Activated T-cell treated with anti-CD3 and anti-CD28 coated beads, Interleukin-2, amount 50 U/mL, for 1 hour (primary cell): ENCODE data around the gene DGUOK.

Experiments used
- DNase-seq: peaks from one replicate; pipeline ENCODE4 v3.0.0-alpha.2; 2020

Gene DGUOK

GRCh38 chr2:73952499-73953446, 26.1 kb downstream of the DGUOK start:
- DNase-seq, result no peak

DNA sequence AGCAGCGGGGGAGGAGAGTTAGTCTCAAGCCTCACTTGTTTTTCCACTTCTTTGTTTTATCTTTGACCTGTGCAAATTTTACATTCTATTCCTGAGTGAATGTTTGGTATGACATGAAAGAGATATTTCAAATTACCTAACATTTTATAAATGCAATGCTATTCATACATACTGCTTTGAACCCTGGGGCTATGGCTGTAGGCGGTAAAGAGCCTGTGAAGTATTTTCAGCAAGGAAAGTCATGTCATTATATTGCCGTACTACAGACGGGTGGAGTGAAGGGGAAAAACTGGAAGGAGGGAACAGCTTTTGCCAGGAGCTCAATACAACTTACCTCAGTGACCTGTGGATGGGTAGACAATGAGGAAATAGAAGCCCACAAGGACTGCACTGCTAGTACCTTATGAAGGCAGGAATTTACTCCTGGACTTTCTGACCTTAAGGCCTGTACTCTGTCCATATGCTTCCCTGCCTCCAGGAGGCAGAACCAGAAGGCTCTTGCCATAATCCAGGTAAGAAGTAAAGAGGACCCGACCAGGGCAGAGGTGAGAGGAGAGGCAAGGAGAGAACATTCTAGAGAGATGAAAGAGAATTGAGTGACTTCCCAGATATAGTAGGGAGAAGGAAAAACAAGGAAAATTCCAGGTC, 29.7 kb downstream of the DGUOK start:
- DNase-seq, result no peak

- DNase-seq, result no peak
Observed at GRCh38 chr2:73961274-73961673, 34.6 kb downstream of the DGUOK start.

DNA sequence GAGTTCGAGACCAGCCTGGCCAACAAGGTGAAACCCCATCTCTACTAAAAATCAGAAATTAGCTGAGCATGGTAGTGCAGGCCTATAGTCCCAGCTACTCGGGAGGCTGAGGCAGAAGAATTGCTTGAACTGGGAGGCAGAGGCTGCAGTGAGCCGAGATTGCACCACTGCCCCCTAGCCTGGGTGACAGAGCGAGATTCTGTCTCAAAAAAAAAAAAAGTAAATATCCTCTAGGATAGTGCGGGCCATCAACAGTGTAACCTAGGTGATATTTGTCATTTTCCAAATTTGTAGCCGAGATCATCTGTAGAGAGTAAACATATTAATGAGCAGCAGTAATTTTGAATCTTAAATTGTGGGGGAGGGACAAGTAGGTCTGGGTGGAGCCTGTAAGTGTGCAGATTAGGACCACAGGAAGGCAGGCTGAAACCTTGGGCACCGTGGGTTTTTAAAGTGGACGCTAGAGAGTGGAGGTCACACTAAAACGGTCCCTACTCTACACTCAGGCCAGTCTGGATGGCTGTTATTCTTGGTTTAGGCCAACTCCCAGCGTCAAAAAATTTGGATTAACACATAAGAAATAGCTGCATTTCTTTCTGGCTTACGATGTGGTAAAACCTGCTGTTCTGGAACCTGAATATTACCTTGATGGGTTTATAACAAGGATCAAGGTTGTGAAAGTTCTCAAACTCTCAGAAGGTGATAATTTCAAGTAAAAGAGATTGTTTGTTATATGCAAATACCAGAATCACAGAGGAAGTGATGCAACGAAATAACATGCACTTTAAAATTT, 35.3 kb downstream of the DGUOK start:
- no peak for DNase-seq

- no peak for DNase-seq
Observed at GRCh38 chr2:73962798-73963197, 36.1 kb downstream of the DGUOK start.

GRCh38 chr2:73963385-73964120, 36.9 kb downstream of the DGUOK start:
- DNase-seq, result no peak

- DNase-seq, result no peak
Observed at GRCh38 chr2:73964223-73964622, 37.5 kb downstream of the DGUOK start.

GRCh38 chr2:73965053-73965452, 38.4 kb downstream of the DGUOK start:
- DNase-seq, result no peak

DNA sequence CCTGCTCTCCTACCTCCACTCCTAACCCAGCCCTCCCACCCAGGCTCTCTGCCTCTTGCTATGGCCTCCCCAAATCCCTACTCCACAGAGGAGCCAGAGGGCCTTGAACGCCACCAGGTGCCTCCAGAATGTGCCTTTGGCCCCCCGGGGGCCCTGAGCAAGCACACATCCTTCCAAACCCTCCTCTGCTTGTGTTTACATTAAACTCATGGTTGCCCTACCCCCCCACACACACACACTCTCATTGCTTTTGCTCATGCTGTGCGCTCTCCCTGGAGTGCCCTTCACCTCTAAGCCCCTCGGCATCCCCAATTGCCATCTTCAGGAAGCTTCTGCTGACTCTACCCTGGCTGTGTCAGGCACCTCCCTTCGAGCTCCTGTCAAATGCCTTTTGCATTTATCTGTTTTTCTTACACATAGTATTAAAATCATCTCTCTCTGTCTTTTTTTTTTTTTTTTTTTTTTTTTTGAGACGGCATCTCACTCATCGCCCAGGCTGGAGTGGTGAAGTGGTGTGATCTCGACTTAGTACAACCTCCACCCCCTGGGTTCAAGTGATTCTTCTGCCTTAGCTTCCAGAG, 41.8 kb downstream of the DGUOK start:
- DNase-seq, result no peak

DNA sequence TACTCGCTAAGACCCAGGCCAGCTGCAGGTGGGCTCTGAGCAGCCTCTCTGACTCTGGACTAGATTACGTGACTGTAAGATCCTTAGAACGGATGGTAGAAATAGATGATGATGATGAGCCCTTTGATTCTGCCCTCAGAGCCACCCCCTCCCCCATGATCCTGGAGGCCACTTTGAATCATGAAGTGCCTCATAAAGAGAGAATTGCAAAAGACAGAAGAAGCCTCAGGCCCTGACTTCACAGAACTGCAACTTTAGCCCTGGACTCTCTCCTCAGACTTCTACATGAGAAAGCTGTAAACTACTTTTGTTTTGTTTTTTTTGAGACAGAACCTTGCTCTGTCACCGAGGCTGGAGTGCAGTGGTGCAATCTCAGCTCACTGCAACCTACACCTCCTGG, 42.7 kb downstream of the DGUOK start:
- DNase-seq, result no peak

DNA sequence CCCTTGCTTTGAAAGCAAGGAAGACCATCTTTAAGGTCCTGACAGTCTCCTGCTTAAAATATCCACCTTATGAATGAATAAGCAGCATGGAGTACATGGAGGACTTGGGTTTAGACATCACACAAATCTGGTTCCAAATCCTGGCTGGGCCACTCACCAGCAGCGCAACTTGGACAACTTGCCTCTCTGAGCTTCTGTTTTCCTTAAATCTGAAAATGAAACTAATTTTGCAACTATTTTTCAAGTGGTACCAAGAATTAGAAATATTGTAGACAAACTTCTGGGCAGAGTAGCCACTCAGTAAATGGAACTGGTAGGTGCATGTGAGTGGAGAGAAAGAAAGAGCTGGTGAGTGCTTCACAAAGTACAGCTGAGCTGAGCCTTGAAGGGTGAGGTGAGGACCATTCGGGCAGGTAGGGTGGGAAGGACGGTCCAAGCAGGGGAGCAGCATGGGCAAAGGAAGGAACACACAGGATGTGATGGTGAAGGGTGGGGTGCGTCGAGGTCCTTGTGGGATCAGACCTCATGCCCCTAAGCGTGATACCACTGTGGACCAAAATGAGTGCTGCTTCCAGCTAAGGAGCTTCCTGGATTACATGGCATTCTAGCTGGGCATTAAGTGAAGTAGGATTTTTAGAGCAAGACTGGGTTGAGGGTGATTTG, 43.6 kb downstream of the DGUOK start:
- no peak for DNase-seq

GRCh38 chr2:73970850-73971471, 44.3 kb downstream of the DGUOK start:
- DNase-seq, result peak; percentile 54

- DNase-seq, result no peak
Observed at GRCh38 chr2:73971722-73972121, 45.0 kb downstream of the DGUOK start.

- no peak for DNase-seq
Observed at GRCh38 chr2:73972846-73973245, 46.2 kb downstream of the DGUOK start.

DNA sequence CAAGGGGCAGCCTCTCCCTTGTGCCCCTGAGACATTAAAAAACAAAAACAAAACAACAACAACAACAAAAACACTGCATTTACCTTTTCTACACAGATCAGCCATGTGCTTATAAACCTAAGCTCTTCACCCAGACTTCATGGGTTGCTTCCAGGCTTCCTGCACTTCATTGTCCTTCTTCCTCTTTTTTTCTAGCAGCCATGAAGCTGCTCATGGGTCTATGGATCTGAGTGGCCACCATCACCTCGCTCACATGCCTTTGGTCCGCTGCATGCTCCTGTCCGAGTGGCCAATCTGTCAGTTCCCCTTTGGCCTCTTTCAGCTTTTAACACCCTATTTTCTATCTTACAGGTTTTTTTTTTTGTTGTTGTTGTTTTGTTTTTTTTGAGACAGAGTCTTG, 49.1 kb downstream of the DGUOK start:
- no peak for DNase-seq

- DNase-seq, result no peak
Observed at GRCh38 chr2:73976803-73977202, 50.1 kb downstream of the DGUOK start.

- DNase-seq, result no peak
Observed at GRCh38 chr2:73977466-73977865, 50.8 kb downstream of the DGUOK start.

DNA sequence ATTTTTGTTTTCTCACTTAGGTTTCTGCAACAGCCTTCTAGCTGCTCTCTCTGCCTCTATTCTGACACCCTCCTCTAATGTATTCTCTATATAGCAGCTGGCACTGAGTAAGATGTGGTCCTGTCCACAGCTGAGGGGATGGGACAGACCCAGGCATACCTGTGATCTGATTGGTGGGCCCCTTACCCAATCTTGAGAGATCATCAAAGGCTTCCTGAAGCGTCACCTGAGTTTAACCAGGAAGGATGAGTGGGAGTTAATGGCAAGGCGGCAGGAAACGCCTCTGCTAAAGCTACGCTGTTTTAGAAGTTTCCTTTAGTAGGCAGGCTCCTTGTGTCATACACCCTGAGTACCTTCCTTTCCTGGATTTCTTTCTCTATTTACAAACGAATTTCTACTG, 52.3 kb downstream of the DGUOK start:
- peak; percentile 57 for DNase-seq

GRCh38 chr2:73979686-73980085, 53.0 kb downstream of the DGUOK start:
- DNase-seq, result no peak

- no peak for DNase-seq
Observed at GRCh38 chr2:73980566-73980965, 53.9 kb downstream of the DGUOK start.
